ENCODE data around the gene ARHGAP15. TPM values are rescaled to one million over a fixed set of nuclear protein-coding genes. Genes with fewer than 3 reads are reported as not detected.

The ARHGAP15 gene
- total and polyA plus RNA-seq, 4 donors, result 3.8 to 17.9 (median 13.2) TPM

- Histone ChIP-seq H3K9ac (ENCODE audit: low read depth in 1 of 2, low read length in 2 of 2) (no peak overlapping the region), H3K27me3 (ENCODE audit: control insufficient read depth in 4 of 4, insufficient read depth in 4 of 4, low read length in 3 of 4) (no peaks in the 10 kb centered on the region), H3K36me3 (ENCODE audit: control insufficient read depth in 4 of 4, insufficient read depth in 3 of 4, low read depth in 1 of 4, low read length in 3 of 4) (no peaks in the 10 kb centered on the region), H3K27ac (ENCODE audit: low read depth in 1 of 2, low read length in 2 of 2) (no peak overlapping the region), H3K4me1 (ENCODE audit: control insufficient read depth in 4 of 4, insufficient read depth in 4 of 4, low read length in 3 of 4) (no peaks in the 10 kb centered on the region), H3K9me3 (ENCODE audit: control insufficient read depth in 4 of 4, low read length in 3 of 4) (no peaks in the 10 kb centered on the region), H3K4me3 (ENCODE audit: low read depth in 1 of 3, low read length in 3 of 3) (no peak overlapping the region)
- TF ChIP-seq TAF1 (conservative IDR thresholded peaks at IDR 0.05) (no peak), EGR1 (IDR thresholded peaks at IDR 0.05; ENCODE audit: low read depth in 2 of 2) (no peak), HNF4G (IDR thresholded peaks at IDR 0.05) (no peak), JUND (IDR thresholded peaks at IDR 0.05) (no peak), FOXA1 (IDR thresholded peaks at IDR 0.05) (no peak), ATF3 (IDR thresholded peaks at IDR 0.05) (no peak), SP1 (IDR thresholded peaks at IDR 0.05) (no peak), MAX (IDR thresholded peaks at IDR 0.05) (no peak), RAD21 (IDR thresholded peaks at IDR 0.05) (no peak), NR2F2 (IDR thresholded peaks at IDR 0.05) (no peak)
- no peak for DNase-seq (ENCODE audit: low spot score)
Measured at GRCh38 chr2:143289025-143289424, 159.8 kb downstream of the ARHGAP15 start.

- Histone ChIP-seq H3K27ac (ENCODE audit: low read depth in 1 of 2, low read length in 2 of 2) (no peak overlapping the region), H3K27me3 (ENCODE audit: control insufficient read depth in 4 of 4, insufficient read depth in 4 of 4, low read length in 3 of 4) (no peaks in the 10 kb centered on the region), H3K4me3 (ENCODE audit: low read depth in 1 of 3, low read length in 3 of 3) (no peak overlapping the region), H3K4me1 (ENCODE audit: control insufficient read depth in 4 of 4, insufficient read depth in 4 of 4, low read length in 3 of 4) (peaks cover 0 to 1% (median 0%) of the 10 kb centered on the region in 4 donors), H3K9me3 (ENCODE audit: control insufficient read depth in 4 of 4, low read length in 3 of 4) (peaks cover 0 to 3% (median 0%) of the 10 kb centered on the region in 4 donors), H3K9ac (ENCODE audit: low read depth in 1 of 2, low read length in 2 of 2) (no peak overlapping the region), H3K36me3 (ENCODE audit: control insufficient read depth in 4 of 4, insufficient read depth in 3 of 4, low read depth in 1 of 4, low read length in 3 of 4) (no peaks in the 10 kb centered on the region)
- DNase-seq (ENCODE audit: low spot score), result no peak
- TF ChIP-seq CTCF (IDR thresholded peaks at IDR 0.05; ENCODE audit: low read depth, low read length, missing input control), result no peak
- no peak for TF ChIP-seq TAF1 (conservative IDR thresholded peaks at IDR 0.05)
- no peak for TF ChIP-seq ATF3 (IDR thresholded peaks at IDR 0.05)
- TF ChIP-seq SP1 (IDR thresholded peaks at IDR 0.05), result no peak
- TF ChIP-seq MAX (IDR thresholded peaks at IDR 0.05), result no peak
- no peak for TF ChIP-seq RXRA (IDR thresholded peaks at IDR 0.05)
- no peak for TF ChIP-seq JUND (IDR thresholded peaks at IDR 0.05)
- TF ChIP-seq NR2F2 (IDR thresholded peaks at IDR 0.05), result no peak
- TF ChIP-seq FOXA2 (IDR thresholded peaks at IDR 0.05), result no peak
- no peak for TF ChIP-seq HNF4A (conservative IDR thresholded peaks at IDR 0.05)
- no peak for TF ChIP-seq REST (IDR thresholded peaks at IDR 0.05)
- no peak for TF ChIP-seq GABPA (IDR thresholded peaks at IDR 0.05 in 1 of 2, conservative IDR thresholded peaks at IDR 0.05 in 1 of 2)
- TF ChIP-seq FOXA1 (IDR thresholded peaks at IDR 0.05), result no peak
- TF ChIP-seq RAD21 (IDR thresholded peaks at IDR 0.05), result no peak
- TF ChIP-seq HNF4G (IDR thresholded peaks at IDR 0.05), result no peak
- TF ChIP-seq EGR1 (IDR thresholded peaks at IDR 0.05; ENCODE audit: low read depth in 2 of 2), result no peak
- 64% methylated on average over 5 of the region's 5 CpGs for WGBS
Measured at GRCh38 chr2:143290221-143290620, 161.0 kb downstream of the ARHGAP15 start.

All from liver (tissue), 9 donors.